ENCODE measurements around the gene MTCH2.
A peak's percentile ranks its signal among the peaks of the same experiment; 100 is the strongest.

Gene MTCH2

GRCh38 chr11:47686151-47686550 is 43.8 kb upstream of the MTCH2 start:
- H3K27ac Mint-ChIP-seq: no peak overlapping the region
- H3K36me3 Mint-ChIP-seq (ENCODE audit: low read depth): no peaks in the 10 kb centered on the region
- TF ChIP-seq, protein P1, sequence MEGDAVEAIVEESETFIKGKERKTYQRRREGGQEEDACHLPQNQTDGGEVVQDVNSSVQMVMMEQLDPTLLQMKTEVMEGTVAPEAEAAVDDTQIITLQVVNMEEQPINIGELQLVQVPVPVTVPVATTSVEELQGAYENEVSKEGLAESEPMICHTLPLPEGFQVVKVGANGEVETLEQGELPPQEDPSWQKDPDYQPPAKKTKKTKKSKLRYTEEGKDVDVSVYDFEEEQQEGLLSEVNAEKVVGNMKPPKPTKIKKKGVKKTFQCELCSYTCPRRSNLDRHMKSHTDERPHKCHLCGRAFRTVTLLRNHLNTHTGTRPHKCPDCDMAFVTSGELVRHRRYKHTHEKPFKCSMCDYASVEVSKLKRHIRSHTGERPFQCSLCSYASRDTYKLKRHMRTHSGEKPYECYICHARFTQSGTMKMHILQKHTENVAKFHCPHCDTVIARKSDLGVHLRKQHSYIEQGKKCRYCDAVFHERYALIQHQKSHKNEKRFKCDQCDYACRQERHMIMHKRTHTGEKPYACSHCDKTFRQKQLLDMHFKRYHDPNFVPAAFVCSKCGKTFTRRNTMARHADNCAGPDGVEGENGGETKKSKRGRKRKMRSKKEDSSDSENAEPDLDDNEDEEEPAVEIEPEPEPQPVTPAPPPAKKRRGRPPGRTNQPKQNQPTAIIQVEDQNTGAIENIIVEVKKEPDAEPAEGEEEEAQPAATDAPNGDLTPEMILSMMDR (IDR thresholded peaks at IDR 0.05): no peak
- H3K4me3 Mint-ChIP-seq: no peak overlapping the region
- H3K27me3 Mint-ChIP-seq (ENCODE audit: low read depth, poor library complexity): peaks cover 7% of the 10 kb centered on the region
- H3K4me1 Mint-ChIP-seq: peaks cover 14% of the 10 kb centered on the region
- H3K9me3 Mint-ChIP-seq: no peaks in the 10 kb centered on the region
- DNase-seq: no peak

DNA sequence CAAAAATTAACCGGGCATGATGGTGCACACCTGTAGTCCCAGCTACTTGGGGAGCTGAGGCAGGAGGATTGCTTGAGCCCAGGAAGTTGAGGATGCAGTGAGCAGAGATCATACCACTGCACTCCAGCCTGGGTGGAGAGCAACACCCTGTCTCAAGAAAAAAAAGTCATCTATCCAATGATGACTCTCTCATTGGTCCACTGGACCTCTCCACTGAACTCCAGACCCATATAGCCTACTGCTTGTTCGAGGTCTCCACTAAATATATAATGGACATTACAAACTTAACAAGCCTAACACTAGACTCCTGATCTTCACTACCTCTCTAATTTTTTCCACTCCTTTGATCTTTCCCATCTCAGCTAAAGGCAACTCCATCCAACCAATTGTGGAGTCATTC is 33.5 kb upstream of the MTCH2 start:
- TF ChIP-seq, protein P1 (IDR thresholded peaks at IDR 0.05): no peak
- DNase-seq: no peak
- H3K27me3 Mint-ChIP-seq (ENCODE audit: low read depth, poor library complexity): no peaks in the 10 kb centered on the region
- H3K4me1 Mint-ChIP-seq: no peaks in the 10 kb centered on the region
- no peaks in the 10 kb centered on the region for H3K36me3 Mint-ChIP-seq (ENCODE audit: low read depth)
- no peak overlapping the region for H3K4me3 Mint-ChIP-seq
- no peak overlapping the region for H3K27ac Mint-ChIP-seq
- no peaks in the 10 kb centered on the region for H3K9me3 Mint-ChIP-seq

DNA sequence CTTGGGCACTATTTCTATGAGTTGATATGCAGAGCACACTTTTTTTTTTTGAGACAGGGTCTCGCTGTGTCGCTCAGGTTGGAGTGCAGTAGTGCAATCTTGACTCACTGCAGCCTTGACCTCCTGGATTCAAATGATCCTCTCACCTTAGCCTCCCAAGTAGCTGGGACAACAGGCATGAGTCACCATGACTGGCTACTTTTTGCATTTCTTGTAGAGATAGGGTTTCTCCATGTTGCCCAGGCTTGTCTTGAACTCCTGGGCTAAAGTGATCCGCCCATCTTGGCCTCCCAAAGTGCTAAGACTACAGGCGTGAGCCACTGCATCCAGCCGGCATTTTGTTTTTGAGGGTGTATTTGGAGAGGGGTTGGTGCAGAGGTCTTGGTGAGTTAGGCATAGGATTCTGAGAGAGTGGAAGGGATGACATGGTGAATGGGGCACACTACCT is 29.9 kb upstream of the MTCH2 start:
- Mint-ChIP-seq H3K4me1 (peaks cover 15% of the 10 kb centered on the region), H3K27ac (no peak overlapping the region), H3K36me3 (ENCODE audit: low read depth) (no peaks in the 10 kb centered on the region), H3K9me3 (no peaks in the 10 kb centered on the region), H3K27me3 (ENCODE audit: low read depth, poor library complexity) (no peaks in the 10 kb centered on the region), H3K4me3 (no peak overlapping the region)
- TF ChIP-seq, protein P1 (IDR thresholded peaks at IDR 0.05): no peak
- DNase-seq: no peak

- peaks cover 25% of the 10 kb centered on the region for H3K4me1 Mint-ChIP-seq
- no peaks in the 10 kb centered on the region for H3K27me3 Mint-ChIP-seq (ENCODE audit: low read depth, poor library complexity)
- H3K9me3 Mint-ChIP-seq: no peaks in the 10 kb centered on the region
- TF ChIP-seq, protein P1 (IDR thresholded peaks at IDR 0.05): no peak
- H3K27ac Mint-ChIP-seq: no peak overlapping the region
- H3K36me3 Mint-ChIP-seq (ENCODE audit: low read depth): no peaks in the 10 kb centered on the region
- H3K4me3 Mint-ChIP-seq: no peak overlapping the region
- no peak for DNase-seq
Observed at GRCh38 chr11:47669856-47670255, 27.5 kb upstream of the MTCH2 start.

DNA sequence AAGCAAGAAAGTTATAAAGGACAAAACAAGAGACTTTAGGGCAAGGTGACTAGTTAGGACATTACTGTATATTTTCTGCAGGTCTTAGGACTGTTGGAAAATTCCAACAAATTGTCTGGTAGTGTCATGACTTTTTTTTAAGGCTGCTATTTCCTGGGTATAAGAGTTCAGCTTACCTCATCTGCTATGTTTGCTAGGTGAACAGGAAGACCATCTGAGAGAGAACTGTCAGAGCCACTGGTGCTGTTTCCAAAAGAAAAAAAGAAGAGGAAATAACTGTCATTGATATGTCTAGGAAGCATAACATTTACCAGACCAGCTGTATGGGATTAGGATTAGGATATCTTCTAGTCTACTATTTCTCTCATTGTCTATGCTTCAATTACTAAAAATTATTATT is 26.3 kb upstream of the MTCH2 start:
- no peak overlapping the region for H3K4me3 Mint-ChIP-seq

DNA sequence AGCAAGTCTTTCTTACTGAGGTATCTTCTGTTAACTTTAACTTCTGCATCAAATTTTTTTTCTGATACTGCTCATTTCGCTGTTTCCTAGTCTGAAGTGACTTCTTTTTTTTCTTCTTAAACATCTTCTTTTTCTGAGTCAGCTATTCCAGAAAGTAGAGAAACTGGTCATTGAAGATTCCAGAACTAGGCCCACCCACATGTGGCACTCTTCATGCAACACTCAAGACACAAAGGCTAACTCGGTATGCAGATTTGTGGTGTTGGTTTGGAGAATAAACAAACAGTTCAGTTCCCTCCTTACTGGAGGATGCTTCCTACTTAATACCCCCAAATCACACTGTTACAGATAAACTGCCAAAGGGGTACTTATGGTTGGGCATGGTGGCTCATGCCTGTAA is 25.2 kb upstream of the MTCH2 start:
- H3K4me3 Mint-ChIP-seq: no peak overlapping the region
- H3K4me1 Mint-ChIP-seq: peaks cover 25% of the 10 kb centered on the region
- peak overlapping the region; percentile 84 for H3K27ac Mint-ChIP-seq
- peaks cover 2% of the 10 kb centered on the region for H3K27me3 Mint-ChIP-seq (ENCODE audit: low read depth, poor library complexity)
- TF ChIP-seq, protein P1 (IDR thresholded peaks at IDR 0.05): no peak
- H3K9me3 Mint-ChIP-seq: no peaks in the 10 kb centered on the region
- no peaks in the 10 kb centered on the region for H3K36me3 Mint-ChIP-seq (ENCODE audit: low read depth)
- no peak for DNase-seq

More for the DNA sequence above, 26.3 kb upstream of the MTCH2 start:
- DNase-seq: no peak
- TF ChIP-seq, protein P1 (IDR thresholded peaks at IDR 0.05): no peak
- Mint-ChIP-seq H3K4me1 (peaks cover 25% of the 10 kb centered on the region), H3K36me3 (ENCODE audit: low read depth) (no peaks in the 10 kb centered on the region), H3K9me3 (no peaks in the 10 kb centered on the region), H3K27ac (no peak overlapping the region), H3K27me3 (ENCODE audit: low read depth, poor library complexity) (no peaks in the 10 kb centered on the region)

Measured in nephron progenitor cell (in vitro differentiated cells).